HepG2 (cell line): Measurements from ENCODE around the gene RAB6A. TPM values are rescaled to one million over a fixed set of nuclear protein-coding genes. Genes with fewer than 3 reads are reported as not detected.
A peak's percentile ranks its signal among the peaks of the same experiment; 100 is the strongest.

ENCODE experiments used
- ARID5B ChIP-seq: IDR thresholded peaks from 2 replicates; pipeline ENCODE4 v1.4.0; 2020; ENCODE audit warnings: mild to moderate bottlenecking, missing genetic modification reagents
- HNF1B ChIP-seq: sonication (generic); formaldehyde crosslinking; IDR thresholded peaks from 2 replicates; pipeline ENCODE4 v1.5.1; 2020; ENCODE audit warnings: mild to moderate bottlenecking, moderate library complexity, missing genetic modification reagents
- RFX5 ChIP-seq: IDR thresholded peaks from 2 replicates; pipeline ENCODE4 v1.6.1; 2011; ENCODE audit warnings: low read depth, low read length, improper control_type of control experiment
- TGIF2 ChIP-seq: IDR thresholded peaks from 2 replicates; pipeline ENCODE4 v1.6.1; 2016; ENCODE audit warnings: control low read depth, missing compliant biosample characterization
- ZNF256 ChIP-seq: sonication (generic); formaldehyde crosslinking; conservative IDR thresholded peaks from 2 replicates; pipeline ENCODE4 v1.4.0; 2020; ENCODE audit warnings: missing genetic modification reagents
- ZNF260 ChIP-seq: sonication (generic); formaldehyde crosslinking; IDR thresholded peaks from 2 replicates; pipeline ENCODE4 v1.4.0; 2020; ENCODE audit warnings: missing genetic modification reagents, low read depth, mild to moderate bottlenecking, borderline replicate concordance
- ZNF280D ChIP-seq: sonication (generic); formaldehyde crosslinking; IDR thresholded peaks from 2 replicates; pipeline ENCODE4 v1.5.1; 2020; ENCODE audit warnings: mild to moderate bottlenecking, missing genetic modification reagents
- ZNF576 ChIP-seq: sonication (generic); formaldehyde crosslinking; IDR thresholded peaks from 2 replicates; pipeline ENCODE4 v1.4.0; 2020; ENCODE audit warnings: mild to moderate bottlenecking, missing genetic modification reagents
- polyA plus RNA-seq, 8 experiments: library from polyadenylated mRNA; depleted of rRNA in 3 of 8; stranded (reverse) in 7 of 8; unstranded in 1 of 8; fragments of >200 nt; fragmentation: Illumina TruSeq in 4 of 8; extraction: Trizol in 4 of 8; gene quantifications; 2 replicates each; pipeline versions ENCODE4 v1.2.1 to v1.2.3, GENCODE V29; 2011 to 2016; ENCODE audit warnings: low read depth in 4 of 8, missing spikeins in 1 of 8, mixed read lengths in 1 of 8; ENCODE audit not compliant: insufficient read depth in 1 of 8
- total RNA-seq, 5 experiments: library from RNA; depleted of rRNA; stranded (reverse); fragments of >200 nt; fragmentation: Illumina TruSeq; extraction: Trizol; gene quantifications; 2 replicates each; pipeline ENCODE4 v1.2.3, GENCODE V29; 2016; ENCODE audit warnings: low read depth in 1 of 5

Gene RAB6A
- total and polyA plus RNA-seq, 2 of the 13 experiments (the other 11 are each of a cell fraction or from before 2014, with no cell fraction given), result 74.3 to 121 TPM

GRCh38 chr11:73750228-73750627 lies 10.6 kb downstream of the RAB6A start (continued):
- TF ChIP-seq ARID5B (peak; percentile 64), HNF1B (CRISPR knock-in tag) (0 out of 2 replicates have a peak, but pooled peaks have one; percentile 27), ZNF256 (CRISPR knock-in tag) (no peak), RFX5 (no peak), ZNF576 (CRISPR knock-in tag) (no peak), ZNF260 (CRISPR knock-in tag) (no peak), TGIF2 (CRISPR knock-in tag) (0 out of 2 replicates have a peak, but pooled peaks have one; percentile 18), ZNF280D (peak; percentile 40; the same call in 1 of the 2 replicates)
